HL-60 (cell line): ENCODE results near the gene THUMPD2.

Source experiments
- TF ChIP-seq, protein P1 (sequence below): IDR thresholded peaks from one replicate; pipeline ENCODE4 v1.5.1; 2011; ENCODE audit warnings: low read length, control low read depth, inconsistent platforms; ENCODE audit not compliant: insufficient read depth
- TF ChIP-seq, protein P2 (sequence below): IDR thresholded peaks from 2 replicates; pipeline ENCODE4 v1.6.1; 2012; ENCODE audit warnings: low read depth; ENCODE audit not compliant: insufficient replicate concordance

DNA sequence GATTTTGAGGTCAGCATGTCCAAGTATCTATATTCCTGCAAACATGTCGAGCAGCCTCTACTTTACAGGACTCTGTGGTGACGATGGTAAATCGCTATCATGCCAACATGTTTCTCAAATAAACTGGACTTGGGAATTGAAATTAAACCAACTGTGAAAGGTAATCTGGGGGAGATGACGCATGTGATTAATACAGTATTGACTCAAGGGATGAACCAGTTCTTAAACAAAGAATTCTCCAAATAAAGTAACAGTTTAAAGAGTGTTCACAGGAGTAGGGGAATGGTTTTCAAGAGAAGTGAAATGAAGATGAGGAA is 54.3 kb downstream of the THUMPD2 start:
- TF ChIP-seq, protein P1, sequence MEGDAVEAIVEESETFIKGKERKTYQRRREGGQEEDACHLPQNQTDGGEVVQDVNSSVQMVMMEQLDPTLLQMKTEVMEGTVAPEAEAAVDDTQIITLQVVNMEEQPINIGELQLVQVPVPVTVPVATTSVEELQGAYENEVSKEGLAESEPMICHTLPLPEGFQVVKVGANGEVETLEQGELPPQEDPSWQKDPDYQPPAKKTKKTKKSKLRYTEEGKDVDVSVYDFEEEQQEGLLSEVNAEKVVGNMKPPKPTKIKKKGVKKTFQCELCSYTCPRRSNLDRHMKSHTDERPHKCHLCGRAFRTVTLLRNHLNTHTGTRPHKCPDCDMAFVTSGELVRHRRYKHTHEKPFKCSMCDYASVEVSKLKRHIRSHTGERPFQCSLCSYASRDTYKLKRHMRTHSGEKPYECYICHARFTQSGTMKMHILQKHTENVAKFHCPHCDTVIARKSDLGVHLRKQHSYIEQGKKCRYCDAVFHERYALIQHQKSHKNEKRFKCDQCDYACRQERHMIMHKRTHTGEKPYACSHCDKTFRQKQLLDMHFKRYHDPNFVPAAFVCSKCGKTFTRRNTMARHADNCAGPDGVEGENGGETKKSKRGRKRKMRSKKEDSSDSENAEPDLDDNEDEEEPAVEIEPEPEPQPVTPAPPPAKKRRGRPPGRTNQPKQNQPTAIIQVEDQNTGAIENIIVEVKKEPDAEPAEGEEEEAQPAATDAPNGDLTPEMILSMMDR, result no peak
- TF ChIP-seq, protein P2, sequence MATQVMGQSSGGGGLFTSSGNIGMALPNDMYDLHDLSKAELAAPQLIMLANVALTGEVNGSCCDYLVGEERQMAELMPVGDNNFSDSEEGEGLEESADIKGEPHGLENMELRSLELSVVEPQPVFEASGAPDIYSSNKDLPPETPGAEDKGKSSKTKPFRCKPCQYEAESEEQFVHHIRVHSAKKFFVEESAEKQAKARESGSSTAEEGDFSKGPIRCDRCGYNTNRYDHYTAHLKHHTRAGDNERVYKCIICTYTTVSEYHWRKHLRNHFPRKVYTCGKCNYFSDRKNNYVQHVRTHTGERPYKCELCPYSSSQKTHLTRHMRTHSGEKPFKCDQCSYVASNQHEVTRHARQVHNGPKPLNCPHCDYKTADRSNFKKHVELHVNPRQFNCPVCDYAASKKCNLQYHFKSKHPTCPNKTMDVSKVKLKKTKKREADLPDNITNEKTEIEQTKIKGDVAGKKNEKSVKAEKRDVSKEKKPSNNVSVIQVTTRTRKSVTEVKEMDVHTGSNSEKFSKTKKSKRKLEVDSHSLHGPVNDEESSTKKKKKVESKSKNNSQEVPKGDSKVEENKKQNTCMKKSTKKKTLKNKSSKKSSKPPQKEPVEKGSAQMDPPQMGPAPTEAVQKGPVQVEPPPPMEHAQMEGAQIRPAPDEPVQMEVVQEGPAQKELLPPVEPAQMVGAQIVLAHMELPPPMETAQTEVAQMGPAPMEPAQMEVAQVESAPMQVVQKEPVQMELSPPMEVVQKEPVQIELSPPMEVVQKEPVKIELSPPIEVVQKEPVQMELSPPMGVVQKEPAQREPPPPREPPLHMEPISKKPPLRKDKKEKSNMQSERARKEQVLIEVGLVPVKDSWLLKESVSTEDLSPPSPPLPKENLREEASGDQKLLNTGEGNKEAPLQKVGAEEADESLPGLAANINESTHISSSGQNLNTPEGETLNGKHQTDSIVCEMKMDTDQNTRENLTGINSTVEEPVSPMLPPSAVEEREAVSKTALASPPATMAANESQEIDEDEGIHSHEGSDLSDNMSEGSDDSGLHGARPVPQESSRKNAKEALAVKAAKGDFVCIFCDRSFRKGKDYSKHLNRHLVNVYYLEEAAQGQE, result no peak
